Activated naive CD4-positive, alpha-beta T cell treated with anti-CD3 and anti-CD28 coated beads, Interleukin-2, amount 10 ng/mL, durations not matched to agents 7 days and 5 days (primary cell): ENCODE measurements around the gene SLC10A7.

ENCODE experiments used
- CTCF ChIA-PET: fragments of 350-600 bp; sonication (Branson Sonifier 250); formaldehyde crosslinking; loops from one replicate; lab custom pipeline; 2021; ENCODE audit warnings: antibody characterized with exemption; lab: Charles Lee
- DNase-seq: peaks from one replicate; pipeline ENCODE4 v3.0.0-alpha.2; 2020
- H3K27ac Mint-ChIP-seq: one replicate; pipeline ENCODE4 v1.8.0; 2021; ENCODE audit warnings: mild to moderate bottlenecking, moderate library complexity, mixed read lengths
- H3K27me3 Mint-ChIP-seq: one replicate; pipeline ENCODE4 v1.8.0; 2021; ENCODE audit warnings: mild to moderate bottlenecking, mixed read lengths
- H3K36me3 Mint-ChIP-seq: one replicate; pipeline ENCODE4 v1.8.0; 2021; ENCODE audit warnings: mixed read lengths
- H3K4me1 Mint-ChIP-seq: one replicate; pipeline ENCODE4 v1.8.0; 2021; ENCODE audit warnings: mixed read lengths
- H3K4me3 Mint-ChIP-seq: one replicate; pipeline ENCODE4 v1.8.0; 2021; ENCODE audit warnings: mild to moderate bottlenecking, moderate library complexity, mixed read lengths
- H3K9me3 Mint-ChIP-seq: one replicate; pipeline ENCODE4 v1.8.0; 2021; ENCODE audit warnings: mixed read lengths

SLC10A7 gene

GRCh38 chr4:146222313-146222712 is 299.4 kb downstream of the SLC10A7 start:
- H3K9me3 Mint-ChIP-seq: no peaks in the 10 kb centered on the region
- H3K4me1 Mint-ChIP-seq: no peaks in the 10 kb centered on the region
- no peaks in the 10 kb centered on the region for H3K36me3 Mint-ChIP-seq
- H3K4me3 Mint-ChIP-seq: no peak overlapping the region
- CTCF ChIA-PET: no interaction called here
- DNase-seq: no peak
- H3K27me3 Mint-ChIP-seq: no peaks in the 10 kb centered on the region
- H3K27ac Mint-ChIP-seq: no peak overlapping the region

- no peaks in the 10 kb centered on the region for H3K4me1 Mint-ChIP-seq
- CTCF ChIA-PET: no interaction called here
These were observed 307.5 kb downstream of the SLC10A7 start, which contains the start of gene REELD1 for GRCh38 chr4:146214238-146214637. REELD1 (plus strand) TSS chr4:146214538; CDS start chr4:146216953, 2,415 bp downstream.

DNA sequence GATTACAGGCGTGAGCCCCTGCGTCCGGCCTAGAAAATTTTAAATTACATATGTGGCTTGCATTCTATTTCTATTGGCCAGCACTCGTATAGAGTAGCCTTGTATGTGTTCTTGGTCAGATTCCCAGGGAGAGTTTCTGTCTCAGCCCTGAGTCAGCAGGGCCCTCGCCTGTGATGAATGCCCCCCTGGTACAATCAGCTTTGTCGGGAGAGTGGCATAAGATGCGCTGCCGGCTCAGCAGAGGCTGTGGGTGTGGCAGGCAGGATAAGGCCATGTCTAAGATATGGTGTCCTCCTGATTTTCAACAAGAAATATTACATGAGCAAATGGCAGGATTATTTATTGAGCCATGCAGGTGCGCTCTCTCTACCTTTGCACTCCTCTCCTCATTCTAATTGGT is 309.0 kb downstream of the SLC10A7 start:
- no peak overlapping the region for H3K27ac Mint-ChIP-seq

More at GRCh38 chr4:146214238-146214637, 307.5 kb downstream of the SLC10A7 start, which contains the start of gene REELD1:
- no peak for DNase-seq
- Mint-ChIP-seq H3K27me3 (no peaks in the 10 kb centered on the region), H3K27ac (no peak within 1 kb of the TSS), H3K36me3 (no peaks in the 10 kb centered on the region), H3K9me3 (no peaks in the 10 kb centered on the region), H3K4me3 (no peak within 1 kb of the TSS)

GRCh38 chr4:146211440-146211839 is 310.3 kb downstream of the SLC10A7 start:
- Mint-ChIP-seq H3K27me3 (no peaks in the 10 kb centered on the region), H3K27ac (no peak overlapping the region), H3K4me3 (no peak overlapping the region), H3K36me3 (no peaks in the 10 kb centered on the region), H3K4me1 (no peaks in the 10 kb centered on the region), H3K9me3 (no peaks in the 10 kb centered on the region)
- no peak for DNase-seq
- CTCF ChIA-PET: no interaction called here

More for the DNA sequence above, 309.0 kb downstream of the SLC10A7 start:
- Mint-ChIP-seq H3K4me1 (no peaks in the 10 kb centered on the region), H3K4me3 (no peak overlapping the region), H3K27me3 (no peaks in the 10 kb centered on the region), H3K9me3 (no peaks in the 10 kb centered on the region), H3K36me3 (no peaks in the 10 kb centered on the region)
- CTCF ChIA-PET: interaction anchor here (0.7 kb wide), 1 partner anchor 77 kb away, joined by 3 read pairs; no protein-coding TSS in a partner anchor
- no peak for DNase-seq

- Mint-ChIP-seq H3K4me1 (no peaks in the 10 kb centered on the region), H3K4me3 (no peak overlapping the region), H3K27me3 (no peaks in the 10 kb centered on the region), H3K9me3 (no peaks in the 10 kb centered on the region), H3K36me3 (no peaks in the 10 kb centered on the region), H3K27ac (no peak overlapping the region)
- no peak for DNase-seq
- CTCF ChIA-PET: no interaction called here
These were observed 310.9 kb downstream of the SLC10A7 start for GRCh38 chr4:146210890-146211289.

GRCh38 chr4:146207410-146207809 is 314.3 kb downstream of the SLC10A7 start:
- Mint-ChIP-seq H3K27ac (no peak overlapping the region), H3K27me3 (no peaks in the 10 kb centered on the region), H3K4me3 (no peak overlapping the region), H3K36me3 (no peaks in the 10 kb centered on the region), H3K4me1 (no peaks in the 10 kb centered on the region), H3K9me3 (no peaks in the 10 kb centered on the region)
- DNase-seq: no peak
- CTCF ChIA-PET: no interaction called here
